SK-N-SH (cell line): ENCODE results near the gene ARHGAP1. TPM values are rescaled to one million over a fixed set of nuclear protein-coding genes. Genes with fewer than 3 reads are reported as not detected.

Source experiments
- CTCF ChIA-PET: fragments of 300-600, 350-600 bp; formaldehyde crosslinking; extraction: SDS; loops from one replicate; lab custom pipeline; 2021; lab: Yijun Ruan, JAX
- POLR2A ChIA-PET: fragments of 350-600 bp; sonication (Branson Sonifier 250); formaldehyde crosslinking; extraction: SDS; loops from one replicate; lab custom pipeline; 2020; ENCODE audit warnings: antibody characterized with exemption, inconsistent platforms; lab: Yijun Ruan, JAX
- DNase-seq: peaks from one replicate; pipeline ENCODE4 v3.0.0; 2012
- H2AFZ ChIP-seq: fragments of 200-600 bp; sonication (generic); 2 replicates; pipeline ENCODE4 v1.8.1; 2016; ENCODE audit warnings: antibody characterized with exemption, mild to moderate bottlenecking, low read depth
- H3F3A ChIP-seq: fragments of 200-600 bp; sonication (generic); replicated peaks from 2 replicates; pipeline ENCODE3; 2016; ENCODE audit warnings: antibody characterized with exemption, mild to moderate bottlenecking; ENCODE audit not compliant: insufficient read depth
- H3K27ac ChIP-seq, 2 experiments: fragments of 200-500 bp in 1 of 2; fragments of 200-600 bp in 1 of 2; sonication (Bioruptor generic) in 1 of 2; sonication (generic), shearing (Covaris generic) in 1 of 2; 2 replicates each; pipeline versions ENCODE4 v1.5.1 to v1.6.1; 2014 to 2016; ENCODE audit warnings: low read depth in 2 of 2, inconsistent platforms in 1 of 2, low read length in 1 of 2, mild to moderate bottlenecking in 1 of 2, mixed read lengths in 1 of 2
- H3K27me3 ChIP-seq: fragments of 200-600 bp; sonication (generic), shearing (Covaris generic); 2 replicates; pipeline ENCODE4 v1.6.1; 2016; ENCODE audit warnings: mixed run types; ENCODE audit not compliant: insufficient read depth
- H3K36me3 ChIP-seq, 2 experiments: fragments of 200-500 bp in 1 of 2; fragments of 200-600 bp in 1 of 2; sonication (Bioruptor generic) in 1 of 2; sonication (generic) in 1 of 2; replicated peaks in 1 of 2; 2 replicates each; pipeline versions ENCODE3 to v1.5.1; 2014 to 2016; ENCODE audit warnings: low read length in 1 of 2, mild to moderate bottlenecking in 1 of 2; ENCODE audit not compliant: insufficient read depth in 2 of 2, control insufficient read depth in 1 of 2
- H3K4me1 ChIP-seq, 2 experiments: fragments of 200-500 bp in 1 of 2; fragments of 200-600 bp in 1 of 2; sonication (Bioruptor generic) in 1 of 2; sonication (generic), shearing (Covaris generic) in 1 of 2; 2 replicates each; pipeline versions ENCODE4 v1.5.1 to v1.6.1; 2014 to 2016; ENCODE audit warnings: low read depth in 1 of 2, low read length in 1 of 2, mixed run types in 1 of 2; ENCODE audit not compliant: insufficient read depth in 2 of 2, control insufficient read depth in 1 of 2
- H3K4me2 ChIP-seq: fragments of 200-600 bp; sonication (generic), shearing (Covaris generic); 2 replicates; pipeline ENCODE4 v1.6.1; 2017; ENCODE audit warnings: mixed run types
- H3K4me3 ChIP-seq, 2 experiments: fragments of 200-500 bp in 1 of 2; fragments of 200-600 bp in 1 of 2; sonication (Bioruptor generic) in 1 of 2; sonication (generic), shearing (Covaris generic) in 1 of 2; 2 replicates each; pipeline versions ENCODE4 v1.5.1 to v1.8.1; 2014 to 2016; ENCODE audit warnings: low read depth in 2 of 2, inconsistent platforms in 1 of 2, low read length in 1 of 2, mild to moderate bottlenecking in 1 of 2, mixed read lengths in 1 of 2, moderate library complexity in 1 of 2
- H3K79me2 ChIP-seq: fragments of 200-600 bp; sonication (generic); 2 replicates; pipeline ENCODE4 v1.8.1; 2017; ENCODE audit warnings: mild to moderate bottlenecking; ENCODE audit not compliant: insufficient read depth
- H3K9ac ChIP-seq: fragments of 200-600 bp; sonication (generic); 2 replicates; pipeline ENCODE4 v1.6.1; 2017; ENCODE audit warnings: mixed run types
- H3K9me2 ChIP-seq: fragments of 200-600 bp; sonication (generic); 2 replicates; pipeline ENCODE4 v1.6.1; 2017; ENCODE audit warnings: mixed run types
- H3K9me3 ChIP-seq: fragments of 200-600 bp; sonication (generic); 2 replicates; pipeline ENCODE4 v1.6.1; 2017; ENCODE audit warnings: mixed run types, mild to moderate bottlenecking, moderate library complexity
- H4K20me1 ChIP-seq: fragments of 200-600 bp; sonication (generic); 2 replicates; pipeline ENCODE4 v1.6.1; 2017; ENCODE audit warnings: mild to moderate bottlenecking, mixed run types; ENCODE audit not compliant: insufficient read depth
- CHD2 ChIP-seq: fragments of 150-350 bp; IDR thresholded peaks from 2 replicates; pipeline ENCODE4 v1.6.1; 2018; ENCODE audit warnings: low read length; ENCODE audit not compliant: partially characterized antibody
- CTCF ChIP-seq: fragments of 200-600 bp; sonication (generic); IDR thresholded peaks from 2 replicates; pipeline ENCODE4 v1.6.1; 2017; ENCODE audit warnings: antibody characterized with exemption, mild to moderate bottlenecking, moderate library complexity
- ELF1 ChIP-seq: IDR thresholded peaks from 2 replicates; pipeline ENCODE4 v1.4.0; 2012
- EP300 ChIP-seq, 2 experiments: IDR thresholded peaks; 2 replicates each; pipeline versions ENCODE4 v1.4.0 to v1.6.1; 2012; ENCODE audit warnings: borderline replicate concordance in 1 of 2, low read depth in 1 of 2, low read length in 1 of 2
- FOXJ3 ChIP-seq: sonication (generic); formaldehyde crosslinking; IDR thresholded peaks from 2 replicates; pipeline ENCODE4 v1.5.1; 2020; ENCODE audit warnings: mild to moderate bottlenecking, missing genetic modification reagents
- GABPA ChIP-seq: IDR thresholded peaks from 2 replicates; pipeline ENCODE4 v1.4.0; 2012; ENCODE audit warnings: low read depth, mild to moderate bottlenecking
- JUND ChIP-seq: IDR thresholded peaks from 2 replicates; pipeline ENCODE4 v1.4.0; 2012
- MAX ChIP-seq: IDR thresholded peaks from 2 replicates; pipeline ENCODE4 v1.4.0; 2012; ENCODE audit warnings: low read depth
- NRF1 ChIP-seq: IDR thresholded peaks from 2 replicates; pipeline ENCODE4 v1.6.1; 2012; ENCODE audit warnings: low read depth, mild to moderate bottlenecking, low read length
- POLR2AphosphoS5 ChIP-seq: IDR thresholded peaks from 2 replicates; pipeline ENCODE4 v1.6.1; 2012; ENCODE audit warnings: low read depth, low read length
- RAD21 ChIP-seq: IDR thresholded peaks from 2 replicates; pipeline ENCODE4 v1.6.1; 2012; ENCODE audit warnings: mild to moderate bottlenecking, low read length
- RXRA ChIP-seq: IDR thresholded peaks from 2 replicates; pipeline ENCODE4 v1.4.0; 2012; ENCODE audit warnings: low read depth, mild to moderate bottlenecking, borderline replicate concordance
- SMC3 ChIP-seq: IDR thresholded peaks from 2 replicates; pipeline ENCODE4 v1.6.1; 2012; ENCODE audit warnings: low read depth, low read length, improper control_type of control experiment
- TAF1 ChIP-seq: IDR thresholded peaks from 2 replicates; pipeline ENCODE4 v1.6.1; 2012; ENCODE audit warnings: low read depth, mild to moderate bottlenecking, low read length, moderate library complexity, borderline replicate concordance
- TCF12 ChIP-seq: IDR thresholded peaks from 2 replicates; pipeline ENCODE4 v1.4.0; 2012
- TEAD4 ChIP-seq: IDR thresholded peaks from 2 replicates; pipeline ENCODE4 v1.4.0; 2012; ENCODE audit warnings: mild to moderate bottlenecking, borderline replicate concordance; ENCODE audit not compliant: insufficient read depth
- YY1 ChIP-seq: IDR thresholded peaks from 2 replicates; pipeline ENCODE4 v1.4.0; 2012; ENCODE audit warnings: low read depth, mild to moderate bottlenecking
- WGBS: methylation state at CpG from one replicate; pipeline ENCODE4 v1.1.6; 2017; ENCODE audit warnings: low lambda C conversion rate; 5-methylcytosine and 5-hydroxymethylcytosine counted together
- polyA plus RNA-seq, 3 experiments: library from polyadenylated mRNA; depleted of rRNA; stranded (reverse); fragments of >200 nt; gene quantifications; 2 replicates each; pipeline ENCODE4 v1.2.3, GENCODE V29; 2012

Gene ARHGAP1
- polyA plus RNA-seq, 1 of the 3 experiments (the other 2 are of a cell fraction): 27.1 TPM

- TF ChIP-seq POLR2AphosphoS5: no peak
- no peak for TF ChIP-seq EP300 (IDR thresholded peaks at IDR 0.05; ENCODE audit: borderline replicate concordance in 1 of 2, low read depth in 1 of 2, low read length in 1 of 2)
- POLR2A ChIA-PET: no interaction called here
- no peak overlapping the region for H3K27ac ChIP-seq
These were observed 20.9 kb upstream of the ARHGAP1 start for GRCh38 chr11:46721286-46721685.

GRCh38 chr11:46719543-46720218 is 19.3 kb upstream of the ARHGAP1 start:
- Histone ChIP-seq H3K4me3 (no peak overlapping the region), H3K9ac (no peak overlapping the region), H3K36me3 (no peaks in the 10 kb centered on the region), H3F3A (peaks cover 4% of the 10 kb centered on the region), H3K79me2 (no peaks in the 10 kb centered on the region), H3K27ac (no peak overlapping the region), H3K9me2 (no peaks in the 10 kb centered on the region), H3K4me2 (no peak overlapping the region), H3K9me3 (no peaks in the 10 kb centered on the region), H4K20me1 (no peaks in the 10 kb centered on the region), H3K27me3 (no peaks in the 10 kb centered on the region), H3K4me1 (peaks cover 0 to 4% of the 10 kb centered on the region in 2 experiments; a peak in 1 of 4 replicates), H2AFZ (no peak overlapping the region)
- WGBS: 86% methylated on average over 11 of the region's 25 CpGs
- POLR2A ChIA-PET: no interaction called here
- no peak for TF ChIP-seq TCF12
- no peak for TF ChIP-seq YY1
- no peak for TF ChIP-seq SMC3
- no peak for DNase-seq
- CTCF ChIA-PET: interaction anchor here (0.8 kb wide), 1 partner anchor 635 kb away, joined by 3 read pairs; no protein-coding TSS in a partner anchor

More at GRCh38 chr11:46721286-46721685, 20.9 kb upstream of the ARHGAP1 start:
- H3K4me1 ChIP-seq: no peaks in the 10 kb centered on the region
- no peaks in the 10 kb centered on the region for H3F3A ChIP-seq
- WGBS: 73% methylated on average over 6 of the region's 6 CpGs
- H3K9me3 ChIP-seq: no peaks in the 10 kb centered on the region
- no peaks in the 10 kb centered on the region for H4K20me1 ChIP-seq
- H3K79me2 ChIP-seq: no peaks in the 10 kb centered on the region
- no peak overlapping the region for H3K4me3 ChIP-seq
- no peaks in the 10 kb centered on the region for H3K36me3 ChIP-seq
- no peak overlapping the region for H3K4me2 ChIP-seq
- H3K9me2 ChIP-seq: no peaks in the 10 kb centered on the region
- CTCF ChIA-PET: no interaction called here
- DNase-seq: no peak
- H3K9ac ChIP-seq: no peak overlapping the region
- no peaks in the 10 kb centered on the region for H3K27me3 ChIP-seq
- no peak overlapping the region for H2AFZ ChIP-seq

GRCh38 chr11:46719048-46719542 is 18.7 kb upstream of the ARHGAP1 start, which contains the start of gene F2:
TSS of gene F2 (plus strand) at chr11:46719213. CDS start at chr11:46719236, 23 bp downstream.
- no peak within 1 kb of the TSS for H3K27ac ChIP-seq
- ChIA-PET CTCF (interaction anchor here (0.8 kb wide), 1 partner anchor 636 kb away, joined by 3 read pairs; no protein-coding TSS in a partner anchor), POLR2A (interaction anchor here (0.5 kb wide), 1 partner anchor 29 kb away, joined by 3 read pairs; no protein-coding TSS in a partner anchor)
- no peak for TF ChIP-seq CTCF
- TF ChIP-seq MAX: no peak
- no peak for TF ChIP-seq FOXJ3 (CRISPR knock-in tag)
- TF ChIP-seq GABPA: no peak
- TF ChIP-seq NRF1: no peak
- TF ChIP-seq JUND: no peak
- TF ChIP-seq CHD2: no peak
- TF ChIP-seq RAD21: no peak
- TF ChIP-seq EP300 (IDR thresholded peaks at IDR 0.05; ENCODE audit: borderline replicate concordance in 1 of 2, low read depth in 1 of 2, low read length in 1 of 2): no peak
- TF ChIP-seq RXRA: no peak
- no peak for TF ChIP-seq SMC3
- no peak for TF ChIP-seq TAF1
- no peak for TF ChIP-seq ELF1
- no peak for TF ChIP-seq TEAD4
- no peaks in the 10 kb centered on the region for H3K9me2 ChIP-seq
- H3K4me2 ChIP-seq: no peak within 1 kb of the TSS
- 82% methylated on average over 2 of the region's 7 CpGs for WGBS
- peaks cover 0 to 6% of the 10 kb centered on the region in 2 experiments; a peak in 2 of 4 replicates for H3K4me1 ChIP-seq
- H3K36me3 ChIP-seq: no peaks in the 10 kb centered on the region
- no peak for DNase-seq
- no peak within 1 kb of the TSS for H3K4me3 ChIP-seq
- no peak within 1 kb of the TSS for H3K9ac ChIP-seq
- H3K9me3 ChIP-seq: no peaks in the 10 kb centered on the region
- peaks cover 9% of the 10 kb centered on the region for H3F3A ChIP-seq
- no peaks in the 10 kb centered on the region for H4K20me1 ChIP-seq
- H3K27me3 ChIP-seq: no peaks in the 10 kb centered on the region
- peak within 1 kb of the TSS; percentile 65; the same call in 1 of the 2 replicates for H2AFZ ChIP-seq
- no peaks in the 10 kb centered on the region for H3K79me2 ChIP-seq
